Panc1 (cell line): ENCODE data around the gene FGFRL1. TPM values are rescaled to one million over a fixed set of nuclear protein-coding genes. Genes with fewer than 3 reads are reported as not detected.

Experiments used
- ATAC-seq: fragments of 200-7000 bp; cut with Tn5 transposase; 2 replicates; pipeline ENCODE4 v1.9.1; 2020; ENCODE audit warnings: mild to moderate bottlenecking, moderate library complexity
- BruUV-seq: library from RNA; stranded (reverse); fragments of 400-500 nt; replicated peaks from 2 replicates; lab custom pipeline; 2021; lab: Mats Ljungman, UMichigan
- CTCF ChIA-PET: fragments of 300-600 bp; sonication (Branson Sonifier 250); formaldehyde crosslinking; loops from one replicate; lab custom pipeline; 2022; ENCODE audit warnings: antibody characterized with exemption; lab: Charles Lee
- POLR2A ChIA-PET: fragments of 300-600 bp; sonication (Branson Sonifier 250); formaldehyde crosslinking; loops from one replicate; lab custom pipeline; 2022; ENCODE audit warnings: antibody characterized with exemption; lab: Charles Lee
- DNase-seq: peaks from one replicate; pipeline ENCODE4 v3.0.0-alpha.2; 2010; ENCODE audit warnings: low read depth, low spot score
- H3K27ac ChIP-seq: 2 replicates; pipeline ENCODE4 v1.5.1; 2011; ENCODE audit warnings: mild to moderate bottlenecking, low read length, inconsistent platforms
- H3K27me3 ChIP-seq: fragments of 200-500 bp; sonication (Bioruptor generic); 2 replicates; pipeline ENCODE4 v1.6.0; 2014; ENCODE audit warnings: low read length, inconsistent platforms; ENCODE audit not compliant: control insufficient read depth, insufficient read depth
- H3K36me3 ChIP-seq: fragments of 200-500 bp; sonication (Bioruptor generic); 2 replicates; pipeline ENCODE4 v1.5.1; 2014; ENCODE audit warnings: inconsistent platforms, mild to moderate bottlenecking, low read length, moderate library complexity; ENCODE audit not compliant: control insufficient read depth, insufficient read depth
- H3K4me1 ChIP-seq: 2 replicates; pipeline ENCODE4 v1.5.1; 2011; ENCODE audit warnings: inconsistent platforms, mild to moderate bottlenecking, low read length, moderate library complexity; ENCODE audit not compliant: control insufficient read depth, insufficient read depth
- H3K4me3 ChIP-seq, 2 experiments: 2 replicates each; pipeline ENCODE4 v1.5.1; 2011 to 2012; ENCODE audit warnings: low read depth in 2 of 2, low read length in 2 of 2, mild to moderate bottlenecking in 2 of 2, inconsistent platforms in 1 of 2, moderate library complexity in 1 of 2
- H3K9me3 ChIP-seq: fragments of 200-500 bp; sonication (Bioruptor generic); 2 replicates; pipeline ENCODE4 v1.5.1; 2014; ENCODE audit warnings: low read depth, mild to moderate bottlenecking, inconsistent platforms, low read length, moderate library complexity; ENCODE audit not compliant: control insufficient read depth, insufficient read depth
- CTCF ChIP-seq: fragments of 450-650 bp; IDR thresholded peaks from 2 replicates; pipeline ENCODE4 v1.5.1; 2017; ENCODE audit warnings: mild to moderate bottlenecking
- POLR2AphosphoS5 ChIP-seq: IDR thresholded peaks from 2 replicates; pipeline ENCODE4 v1.6.1; 2012; ENCODE audit warnings: mild to moderate bottlenecking, low read depth, low read length, moderate library complexity
- REST ChIP-seq, 2 experiments: IDR thresholded peaks; 2 replicates each; pipeline ENCODE4 v1.6.1; 2011 to 2012; ENCODE audit warnings: low read depth in 2 of 2, control low read depth in 1 of 2, low read length in 1 of 2, mild to moderate bottlenecking in 1 of 2, moderate library complexity in 1 of 2; ENCODE audit not compliant: insufficient read depth in 1 of 2
- SIN3A ChIP-seq: IDR thresholded peaks from 2 replicates; pipeline ENCODE4 v1.6.1; 2012; ENCODE audit warnings: low read depth, mild to moderate bottlenecking, low read length, moderate library complexity, borderline replicate concordance; ENCODE audit not compliant: insufficient read depth
- TCF7L2 ChIP-seq: IDR thresholded peaks from 2 replicates; pipeline ENCODE4 v1.6.1; 2011; ENCODE audit warnings: mild to moderate bottlenecking, low read depth, low read length, inconsistent platforms
- in situ Hi-C: cut with HindIII; loops from 2 replicates; pipeline ENCODE4 v1.10.0; 2016; ENCODE audit warnings: low sequenced_read_pairs, low pct_unique_long_range_greater_than_20kb
- intact Hi-C: fragments of 100-400 bp; cut with micrococcal nuclease; formaldehyde crosslinking; loops from one replicate; pipeline ENCODE4 v1.10.0; 2022; ENCODE audit not compliant: unreplicated experiment
- total RNA-seq: library from RNA; stranded (reverse); gene quantifications from one replicate; pipeline ENCODE4 v1.2.1, GENCODE V29; 2021; ENCODE audit not compliant: unreplicated experiment

The FGFRL1 gene
- total RNA-seq, 1 experiment from 2014 or later: 43.1 TPM

- H3K4me1 ChIP-seq: peaks cover 18% of the 10 kb centered on the region
Observed at GRCh38 chr4:996030-996996, 15.1 kb upstream of the FGFRL1 start.

GRCh38 chr4:996997-997374 is 14.4 kb upstream of the FGFRL1 start:
- Histone ChIP-seq H3K27ac (no peak overlapping the region), H3K4me3 (peak overlapping the region; percentile 17 to 31; a peak in 3 of 4 replicates), H3K4me1 (peaks cover 18% of the 10 kb centered on the region), H3K9me3 (no peaks in the 10 kb centered on the region), H3K27me3 (no peaks in the 10 kb centered on the region), H3K36me3 (no peaks in the 10 kb centered on the region)
- POLR2A ChIA-PET: no interaction called here
- CTCF ChIA-PET: no interaction called here
- DNase-seq (no peak), ATAC-seq (no peak)
- intact Hi-C loops: no loop called here
- BruUV-seq: no TSS peak
- in situ Hi-C loops: no loop called here
- TF ChIP-seq SIN3A: no peak
- no peak for TF ChIP-seq TCF7L2
- TF ChIP-seq REST (IDR thresholded peaks at IDR 0.05; ENCODE audit: insufficient read depth in 1 of 2, low read depth in 2 of 2, low read length in 1 of 2): no peak
- no peak for TF ChIP-seq POLR2AphosphoS5

More at GRCh38 chr4:996030-996996, 15.1 kb upstream of the FGFRL1 start:
- Histone ChIP-seq H3K4me3 (peak overlapping the region in 1 of 2 experiments; percentile 31; a peak in 1 of 4 replicates), H3K9me3 (no peaks in the 10 kb centered on the region), H3K36me3 (no peaks in the 10 kb centered on the region), H3K27ac (no peak overlapping the region), H3K27me3 (no peaks in the 10 kb centered on the region)
- BruUV-seq: no TSS peak
- intact Hi-C loops (no loop called here), in situ Hi-C loops (no loop called here)
- CTCF ChIA-PET: no interaction called here
- no peak for DNase-seq
- TF ChIP-seq REST (IDR thresholded peaks at IDR 0.05; ENCODE audit: insufficient read depth in 1 of 2, low read depth in 2 of 2, low read length in 1 of 2) (no peak), SIN3A (no peak), POLR2AphosphoS5 (no peak), TCF7L2 (no peak), CTCF (no peak)
- no peak for ATAC-seq
- POLR2A ChIA-PET: no interaction called here
